Measurements from ENCODE around the gene KIF1A.
A peak's percentile ranks its signal among the peaks of the same experiment; 100 is the strongest.
"Not testable (repeated sequence)": the region's sequence is repeated elsewhere in the genome, so short reads cannot be mapped to it uniquely, and the experiment has no call there.

KIF1A gene

DNA sequence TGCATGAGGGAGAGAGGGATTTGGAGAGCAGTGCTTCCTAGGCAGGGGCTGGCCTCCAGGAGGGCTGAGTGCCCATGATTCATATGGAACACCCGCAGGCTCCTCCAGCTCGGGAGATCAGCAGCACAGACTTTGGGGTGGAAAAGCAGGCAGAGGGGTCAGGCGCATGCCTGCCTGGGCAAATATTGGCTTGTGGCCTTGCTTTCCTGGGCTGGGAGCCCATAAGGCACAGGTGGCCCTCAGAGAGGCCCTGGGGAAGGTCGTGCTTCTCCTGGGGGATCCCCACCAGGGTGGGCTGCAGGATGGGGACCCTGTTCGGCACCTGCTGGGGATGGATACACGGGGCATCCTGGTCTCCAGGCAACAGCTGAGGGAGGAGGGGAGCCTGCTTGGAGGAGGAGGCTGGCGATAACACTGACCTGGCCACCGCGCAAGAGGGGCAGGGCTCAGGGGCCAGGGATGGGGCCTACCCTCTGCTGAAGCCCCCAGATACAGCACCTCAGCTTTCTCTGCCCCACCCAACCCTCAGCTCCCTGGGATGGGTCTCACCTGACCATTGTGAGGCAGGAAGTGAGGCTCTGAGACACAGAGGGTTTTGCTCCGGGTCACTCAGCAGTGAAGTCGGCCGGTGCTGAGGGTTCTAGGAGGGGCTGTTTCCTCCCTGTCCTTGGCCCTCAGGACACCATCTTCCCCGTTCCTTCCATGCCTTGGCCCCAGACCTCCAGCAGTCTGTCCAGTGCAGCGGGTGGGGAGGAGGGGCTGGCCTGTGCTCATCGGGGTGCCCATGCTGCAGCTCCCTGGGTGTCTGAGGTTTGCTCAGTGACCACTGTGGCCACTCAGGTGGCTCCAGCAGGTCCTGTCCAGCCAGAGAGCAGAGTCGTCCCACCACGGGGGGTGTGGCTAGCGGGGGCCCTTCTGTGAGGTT lies 116.3 kb downstream of the KIF1A start:
- Histone ChIP-seq H3K36me3 (no peaks in the 10 kb centered on the region), H3K9me3 (no peaks in the 10 kb centered on the region), H3K4me3 (ENCODE audit: low read depth, low read length) (no peak overlapping the region), H3K4me1 (no peaks in the 10 kb centered on the region), H3K27me3 (no peaks in the 10 kb centered on the region)
- TF ChIP-seq, protein P1, sequence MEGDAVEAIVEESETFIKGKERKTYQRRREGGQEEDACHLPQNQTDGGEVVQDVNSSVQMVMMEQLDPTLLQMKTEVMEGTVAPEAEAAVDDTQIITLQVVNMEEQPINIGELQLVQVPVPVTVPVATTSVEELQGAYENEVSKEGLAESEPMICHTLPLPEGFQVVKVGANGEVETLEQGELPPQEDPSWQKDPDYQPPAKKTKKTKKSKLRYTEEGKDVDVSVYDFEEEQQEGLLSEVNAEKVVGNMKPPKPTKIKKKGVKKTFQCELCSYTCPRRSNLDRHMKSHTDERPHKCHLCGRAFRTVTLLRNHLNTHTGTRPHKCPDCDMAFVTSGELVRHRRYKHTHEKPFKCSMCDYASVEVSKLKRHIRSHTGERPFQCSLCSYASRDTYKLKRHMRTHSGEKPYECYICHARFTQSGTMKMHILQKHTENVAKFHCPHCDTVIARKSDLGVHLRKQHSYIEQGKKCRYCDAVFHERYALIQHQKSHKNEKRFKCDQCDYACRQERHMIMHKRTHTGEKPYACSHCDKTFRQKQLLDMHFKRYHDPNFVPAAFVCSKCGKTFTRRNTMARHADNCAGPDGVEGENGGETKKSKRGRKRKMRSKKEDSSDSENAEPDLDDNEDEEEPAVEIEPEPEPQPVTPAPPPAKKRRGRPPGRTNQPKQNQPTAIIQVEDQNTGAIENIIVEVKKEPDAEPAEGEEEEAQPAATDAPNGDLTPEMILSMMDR (IDR thresholded peaks at IDR 0.05; ENCODE audit: low read depth, low read length): no peak
- DNase-seq: no peak

DNA sequence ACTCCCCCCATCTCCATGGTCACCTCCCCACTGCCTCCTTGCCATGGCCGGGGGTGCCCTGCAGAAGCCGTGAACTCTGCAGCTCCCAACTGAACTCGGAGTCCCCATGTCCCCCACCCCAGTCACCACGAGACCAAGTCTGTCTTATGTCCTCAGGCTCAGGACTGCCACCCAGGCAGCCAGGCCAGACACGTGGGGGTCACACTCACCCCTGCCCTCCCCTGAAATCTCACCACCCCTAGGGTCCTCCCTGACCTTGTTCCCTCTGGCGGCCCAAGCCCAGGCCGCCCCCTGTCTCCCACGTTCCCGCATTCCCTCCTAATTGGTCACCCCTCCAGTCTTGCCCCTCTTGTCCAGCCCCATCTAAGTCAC lies 117.4 kb downstream of the KIF1A start:
- H3K4me1 ChIP-seq: no peaks in the 10 kb centered on the region
- H3K4me3 ChIP-seq (ENCODE audit: low read depth, low read length): no peak overlapping the region
- TF ChIP-seq, protein P1 (IDR thresholded peaks at IDR 0.05; ENCODE audit: low read depth, low read length): no peak
- DNase-seq: no peak
- no peaks in the 10 kb centered on the region for H3K36me3 ChIP-seq
- H3K9me3 ChIP-seq: no peaks in the 10 kb centered on the region
- no peaks in the 10 kb centered on the region for H3K27me3 ChIP-seq

DNA sequence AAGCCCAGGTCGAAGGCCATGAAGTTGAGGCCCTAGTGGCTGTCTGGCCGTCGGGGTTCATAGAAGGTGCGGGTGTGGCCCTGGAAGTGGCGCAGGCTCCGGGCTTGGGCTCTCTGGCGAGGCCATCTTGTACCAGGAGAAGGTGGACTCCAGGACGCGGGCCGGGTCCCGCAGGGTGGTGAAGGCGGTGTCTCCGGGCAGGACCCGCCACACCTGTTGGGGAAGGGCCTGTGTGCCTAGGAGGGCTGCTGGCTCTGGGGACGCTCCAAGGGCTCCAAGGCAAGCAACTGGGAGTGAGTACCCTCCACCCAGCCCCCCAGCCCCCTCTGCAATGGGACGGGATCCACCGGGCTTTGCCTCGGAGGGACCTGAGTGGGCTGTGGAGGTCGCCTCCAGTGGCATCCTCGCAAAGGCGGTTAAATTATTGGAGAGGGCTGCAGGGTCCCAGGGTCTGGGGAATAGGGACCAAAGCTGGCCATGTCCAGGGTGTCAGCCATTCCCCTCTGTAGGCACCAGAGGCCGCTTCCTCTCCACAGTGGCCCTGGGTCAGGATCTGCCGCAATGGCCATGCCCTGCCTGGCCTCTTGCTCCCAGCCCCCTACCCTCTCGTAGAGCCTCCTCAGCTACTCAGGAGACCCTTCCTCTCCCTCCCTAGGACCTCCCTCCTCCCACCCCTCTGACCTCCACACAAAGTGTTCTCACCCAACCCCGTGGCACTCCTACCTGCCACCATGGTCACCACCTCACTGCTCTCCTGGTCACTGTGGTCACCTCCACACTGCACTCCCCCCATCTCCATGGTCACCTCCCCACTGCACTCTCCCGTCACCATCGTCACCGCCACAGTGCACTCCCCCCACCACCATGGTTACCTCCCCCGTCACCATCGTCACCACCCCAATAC lies 118.0 kb downstream of the KIF1A start:
- H3K4me3 ChIP-seq (ENCODE audit: low read depth, low read length): no peak overlapping the region
- TF ChIP-seq, protein P1 (IDR thresholded peaks at IDR 0.05; ENCODE audit: low read depth, low read length): no peak
- no peaks in the 10 kb centered on the region for H3K4me1 ChIP-seq
- no peaks in the 10 kb centered on the region for H3K36me3 ChIP-seq
- H3K9me3 ChIP-seq: no peaks in the 10 kb centered on the region
- no peak for DNase-seq
- no peaks in the 10 kb centered on the region for H3K27me3 ChIP-seq

DNA sequence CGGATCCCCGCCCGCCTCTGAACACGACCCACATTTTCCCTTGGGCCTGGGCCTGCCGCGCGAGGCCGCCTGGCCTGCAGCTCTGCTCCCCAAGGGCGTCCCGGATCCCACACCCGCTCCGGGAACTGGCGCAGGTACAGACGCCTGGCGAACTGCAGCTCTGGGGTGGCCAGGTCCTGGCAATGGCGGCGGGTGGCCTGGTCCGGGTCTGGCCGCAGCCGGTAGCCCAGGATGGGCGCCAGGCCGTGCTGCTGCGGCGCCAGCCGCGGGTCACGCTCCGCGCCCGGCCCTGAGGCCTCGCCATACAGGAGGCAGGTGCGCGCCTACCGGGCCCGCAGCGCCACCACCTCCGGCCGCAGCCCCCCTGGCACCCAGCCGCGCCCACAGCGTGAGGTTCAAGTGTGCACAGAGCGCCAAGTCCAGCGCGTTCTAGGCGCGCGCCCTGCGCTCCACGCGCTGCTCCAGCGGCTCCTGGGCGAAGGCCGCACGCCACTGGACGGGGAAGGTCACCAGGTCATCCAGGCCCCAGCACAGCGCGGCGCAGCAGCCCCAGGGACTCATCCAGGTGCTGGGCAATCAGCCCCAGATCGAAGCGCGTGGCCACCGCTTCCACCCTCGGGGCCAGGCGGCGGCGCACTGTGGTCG lies 118.8 kb downstream of the KIF1A start:
- Histone ChIP-seq H3K36me3 (no peaks in the 10 kb centered on the region), H3K4me3 (ENCODE audit: low read depth, low read length) (no peak overlapping the region), H3K27me3 (no peaks in the 10 kb centered on the region), H3K4me1 (no peaks in the 10 kb centered on the region), H3K9me3 (no peaks in the 10 kb centered on the region)
- TF ChIP-seq, protein P1 (IDR thresholded peaks at IDR 0.05; ENCODE audit: low read depth, low read length): no peak
- DNase-seq: peak; percentile 13

DNA sequence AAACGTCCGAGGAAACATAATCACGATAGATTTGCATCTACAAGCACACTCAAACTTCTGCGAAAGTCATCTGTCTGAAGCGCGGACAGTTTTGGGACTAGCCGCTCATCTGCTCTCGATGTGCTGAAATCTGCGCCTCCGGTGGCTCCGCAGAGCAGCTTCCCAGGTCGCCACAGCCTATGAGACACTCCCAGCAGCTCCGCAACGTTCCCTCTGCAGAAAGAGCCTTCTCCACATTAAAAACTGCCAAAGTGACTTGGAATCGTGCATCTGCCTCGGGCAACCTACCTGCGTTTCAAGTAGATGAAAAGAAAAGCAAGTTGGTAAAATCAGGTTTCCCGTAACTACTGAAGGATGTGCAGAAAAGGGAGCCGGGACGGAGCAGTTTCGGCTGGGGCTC lies 119.4 kb downstream of the KIF1A start:
- DNase-seq; H3K36me3 ChIP-seq; H3K4me1 ChIP-seq; H3K9me3 ChIP-seq; H3K4me3 ChIP-seq (ENCODE audit: low read depth, low read length); H3K27me3 ChIP-seq: not testable (repeated sequence)

DNA sequence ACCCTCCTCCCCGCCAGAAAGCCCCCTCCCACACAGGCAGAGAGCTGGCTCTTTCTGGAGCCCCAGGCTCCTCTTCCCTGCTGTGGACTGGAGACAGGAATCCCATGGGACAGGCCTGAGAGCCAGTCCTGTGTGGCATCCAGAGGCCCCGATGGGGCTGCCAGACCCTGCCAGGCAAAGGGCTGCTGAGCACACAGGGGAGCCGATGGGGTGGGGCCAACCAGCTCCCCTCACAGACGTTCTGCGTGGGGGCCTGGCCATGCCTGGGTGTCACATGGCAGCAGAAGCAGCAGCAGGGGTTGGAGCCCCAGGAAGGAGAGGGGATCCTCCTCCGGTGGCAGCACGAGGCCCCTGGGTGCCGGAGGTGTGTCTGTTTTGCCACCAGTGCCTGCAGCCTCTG lies 120.2 kb downstream of the KIF1A start:
- not testable (repeated sequence) for H3K9me3 ChIP-seq, H3K36me3 ChIP-seq, H3K27me3 ChIP-seq, H3K4me1 ChIP-seq
- DNase-seq: peak; percentile 69
- H3K4me3 ChIP-seq (ENCODE audit: low read depth, low read length): peak overlapping the region; percentile 29; the same call in 1 of the 2 replicates

DNA sequence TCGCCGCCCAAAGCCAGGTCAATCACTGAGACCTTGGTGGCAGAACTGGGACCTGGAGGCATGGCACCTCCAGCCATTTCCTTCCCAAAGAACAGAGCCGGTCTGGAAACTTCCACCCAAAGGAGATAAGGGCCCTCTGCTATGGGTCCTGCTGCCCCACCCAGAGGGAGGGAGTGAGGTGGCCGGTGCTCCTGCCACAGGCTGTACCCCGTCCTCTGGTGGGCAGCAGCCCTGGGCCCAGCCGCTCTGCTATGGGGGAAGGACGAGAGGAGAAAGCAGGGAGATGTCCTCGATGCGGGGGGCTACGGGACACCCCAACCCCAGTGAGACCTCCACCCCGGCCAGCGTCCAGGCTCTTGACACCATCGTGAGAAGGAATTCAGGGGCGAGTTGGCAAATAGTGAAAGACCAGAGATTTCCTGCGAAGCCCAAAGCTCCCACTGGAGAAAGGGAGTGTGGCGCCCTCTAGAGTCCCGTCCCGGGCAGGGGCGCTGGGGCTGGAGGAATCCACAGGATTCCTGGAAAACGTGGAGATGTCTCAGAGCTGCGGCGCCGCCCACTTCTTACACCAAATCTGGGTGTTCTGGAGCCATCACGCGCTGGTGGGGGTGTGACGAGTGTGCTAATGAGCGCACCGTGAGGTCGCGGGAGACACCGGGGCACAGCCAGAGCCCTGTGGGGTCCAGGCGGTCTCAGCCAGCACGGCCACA lies 121.0 kb downstream of the KIF1A start:
- DNase-seq; H3K36me3 ChIP-seq; H3K27me3 ChIP-seq; H3K4me1 ChIP-seq; H3K9me3 ChIP-seq; H3K4me3 ChIP-seq (ENCODE audit: low read depth, low read length): not testable (repeated sequence)

DNA sequence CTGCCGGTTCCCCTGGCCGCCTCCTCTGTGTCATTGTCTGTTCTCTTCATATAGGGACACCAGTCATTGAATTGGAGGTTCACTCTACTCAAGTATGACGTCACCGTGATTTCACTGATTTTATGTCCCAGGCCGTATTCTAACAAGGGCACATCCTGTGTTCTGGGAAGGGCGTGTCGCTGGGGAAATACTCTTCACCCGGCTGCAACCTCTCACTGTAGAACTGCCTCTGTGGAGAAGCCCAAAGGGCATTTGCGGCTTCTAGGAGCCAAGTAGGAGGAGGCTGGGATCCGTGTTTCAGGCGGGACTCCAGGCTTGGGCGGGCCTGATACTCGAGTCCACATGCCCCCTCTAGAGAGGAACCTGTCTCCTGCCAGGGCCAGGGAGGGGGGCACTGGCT lies 123.5 kb downstream of the KIF1A start:
- not testable (repeated sequence) for H3K4me1 ChIP-seq, H3K36me3 ChIP-seq

DNA sequence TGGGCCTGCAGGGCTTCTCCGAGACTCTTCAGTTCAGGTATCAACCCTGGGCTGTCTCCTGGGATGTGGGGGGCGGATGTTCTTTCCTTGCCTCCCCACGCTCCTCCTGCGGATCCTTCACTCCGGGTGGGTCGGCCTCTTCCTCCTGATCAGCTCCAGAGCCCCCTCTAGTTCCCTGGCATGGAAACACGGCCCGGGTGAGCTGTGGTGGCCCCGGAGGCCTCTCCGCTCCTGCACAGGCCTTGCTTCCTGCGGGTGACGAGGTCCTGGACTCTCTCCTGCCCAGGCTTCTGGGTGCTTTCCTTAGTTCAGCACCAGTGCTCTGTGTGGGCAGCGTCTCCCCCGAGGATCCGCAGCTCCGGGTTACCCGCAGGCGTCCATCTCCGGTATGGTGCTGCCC lies 124.4 kb downstream of the KIF1A start:
- not testable (repeated sequence) for H3K36me3 ChIP-seq; H3K27me3 ChIP-seq; H3K4me1 ChIP-seq; DNase-seq; H3K9me3 ChIP-seq; H3K4me3 ChIP-seq (ENCODE audit: low read depth, low read length)

More for the DNA sequence above, 123.5 kb downstream of the KIF1A start:
- not testable (repeated sequence) for H3K9me3 ChIP-seq; H3K27me3 ChIP-seq; H3K4me3 ChIP-seq (ENCODE audit: low read depth, low read length); DNase-seq

DNA sequence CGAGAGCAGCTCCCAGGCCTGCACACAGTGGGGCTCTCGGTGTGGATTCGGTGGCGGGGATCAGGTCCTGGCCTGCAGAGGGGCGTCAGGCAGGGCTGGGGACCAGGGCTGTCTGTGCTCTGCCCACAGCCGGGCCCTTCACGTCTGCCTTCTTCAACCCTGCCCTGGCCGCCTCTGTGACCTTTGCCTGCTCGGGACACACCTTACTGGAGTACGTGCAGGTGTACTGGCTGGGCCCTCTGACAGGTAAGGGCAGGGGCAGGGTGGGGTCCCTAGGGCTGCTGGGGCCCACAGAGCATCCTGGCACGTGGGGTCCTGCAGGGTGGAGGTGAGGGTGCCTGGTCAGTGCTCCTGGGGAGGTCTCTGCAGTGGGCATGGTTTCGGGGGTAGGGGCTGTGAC lies 125.7 kb downstream of the KIF1A start:
- not testable (repeated sequence) for H3K4me1 ChIP-seq; H3K4me3 ChIP-seq (ENCODE audit: low read depth, low read length); H3K27me3 ChIP-seq; H3K36me3 ChIP-seq; H3K9me3 ChIP-seq; DNase-seq
